ENCODE results near the gene MIR17HG.

The MIR17HG gene

DNA sequence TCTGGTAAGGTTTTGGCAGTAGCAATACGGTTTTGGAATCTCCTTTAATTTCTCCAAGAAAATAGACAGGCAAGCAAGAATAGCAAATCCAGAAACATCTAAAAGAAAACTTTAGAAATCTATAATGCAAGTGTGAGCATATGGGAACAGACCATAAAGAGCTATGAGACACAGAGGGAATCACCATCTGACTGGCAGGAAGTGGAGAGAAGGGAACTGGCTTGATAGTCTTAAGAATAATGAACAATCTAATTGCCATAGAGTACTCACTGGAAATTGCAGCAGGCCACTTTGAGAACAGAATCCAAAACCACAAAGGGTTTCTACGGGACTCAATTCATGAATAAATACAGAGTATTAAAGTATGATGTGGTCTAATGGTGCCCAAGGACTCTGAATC lies 39.6 kb upstream of the MIR17HG start:
- no peak for DNase-seq (ENCODE audit: low spot score)
- TF ChIP-seq, protein P1, sequence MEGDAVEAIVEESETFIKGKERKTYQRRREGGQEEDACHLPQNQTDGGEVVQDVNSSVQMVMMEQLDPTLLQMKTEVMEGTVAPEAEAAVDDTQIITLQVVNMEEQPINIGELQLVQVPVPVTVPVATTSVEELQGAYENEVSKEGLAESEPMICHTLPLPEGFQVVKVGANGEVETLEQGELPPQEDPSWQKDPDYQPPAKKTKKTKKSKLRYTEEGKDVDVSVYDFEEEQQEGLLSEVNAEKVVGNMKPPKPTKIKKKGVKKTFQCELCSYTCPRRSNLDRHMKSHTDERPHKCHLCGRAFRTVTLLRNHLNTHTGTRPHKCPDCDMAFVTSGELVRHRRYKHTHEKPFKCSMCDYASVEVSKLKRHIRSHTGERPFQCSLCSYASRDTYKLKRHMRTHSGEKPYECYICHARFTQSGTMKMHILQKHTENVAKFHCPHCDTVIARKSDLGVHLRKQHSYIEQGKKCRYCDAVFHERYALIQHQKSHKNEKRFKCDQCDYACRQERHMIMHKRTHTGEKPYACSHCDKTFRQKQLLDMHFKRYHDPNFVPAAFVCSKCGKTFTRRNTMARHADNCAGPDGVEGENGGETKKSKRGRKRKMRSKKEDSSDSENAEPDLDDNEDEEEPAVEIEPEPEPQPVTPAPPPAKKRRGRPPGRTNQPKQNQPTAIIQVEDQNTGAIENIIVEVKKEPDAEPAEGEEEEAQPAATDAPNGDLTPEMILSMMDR (IDR thresholded peaks at IDR 0.05; ENCODE audit: extremely low read depth, insufficient read depth, missing control alignments) = no peak
- in situ Hi-C loops (cut with MboI; ENCODE audit: low pct_unique_long_range_greater_than_20kb, low sequenced_read_pairs, unreplicated experiment) = no loop called here

DNA sequence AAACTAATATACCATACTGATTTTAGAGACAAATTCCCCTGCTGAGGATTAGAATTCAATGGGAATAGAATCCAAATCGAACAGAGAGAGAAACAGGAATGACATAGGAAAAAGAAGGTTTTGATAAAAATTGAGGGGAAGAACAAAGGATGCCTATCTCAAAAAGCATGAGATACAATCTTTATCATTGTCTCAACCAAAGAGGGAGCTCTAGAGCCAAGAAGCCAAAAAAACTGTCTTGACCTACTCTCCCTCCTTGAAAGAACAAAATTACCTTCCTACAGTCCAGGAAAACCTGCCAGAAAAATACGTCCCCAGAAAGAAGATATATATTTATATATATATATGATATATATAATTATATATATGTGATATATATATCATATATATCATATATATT lies 39.2 kb upstream of the MIR17HG start:
- no peak for DNase-seq (ENCODE audit: low spot score)
- TF ChIP-seq, protein P1 (IDR thresholded peaks at IDR 0.05; ENCODE audit: extremely low read depth, insufficient read depth, missing control alignments) = peak; percentile 53
- in situ Hi-C loops (cut with MboI; ENCODE audit: low pct_unique_long_range_greater_than_20kb, low sequenced_read_pairs, unreplicated experiment) = no loop called here

DNA sequence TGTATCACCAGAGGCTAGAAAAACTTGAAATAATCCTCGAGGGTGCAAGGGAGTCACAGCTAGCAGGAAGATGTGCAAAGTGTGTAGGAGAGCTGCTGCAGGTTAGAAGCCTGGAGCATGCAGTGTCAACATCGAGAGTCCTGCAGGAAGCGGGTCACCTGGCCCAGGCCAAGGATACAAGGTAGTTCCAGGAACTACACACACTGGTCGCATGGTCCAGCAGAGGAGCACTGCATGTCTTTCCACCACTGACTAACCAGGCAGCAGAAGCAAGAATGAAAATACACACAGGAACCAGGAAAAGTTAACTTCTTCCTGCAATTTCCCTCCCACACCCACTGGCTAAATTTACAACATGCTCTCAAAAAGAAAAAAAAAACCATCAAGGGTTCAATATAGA lies 36.0 kb upstream of the MIR17HG start:
- in situ Hi-C loops (cut with MboI; ENCODE audit: low pct_unique_long_range_greater_than_20kb, low sequenced_read_pairs, unreplicated experiment) = no loop called here

DNA sequence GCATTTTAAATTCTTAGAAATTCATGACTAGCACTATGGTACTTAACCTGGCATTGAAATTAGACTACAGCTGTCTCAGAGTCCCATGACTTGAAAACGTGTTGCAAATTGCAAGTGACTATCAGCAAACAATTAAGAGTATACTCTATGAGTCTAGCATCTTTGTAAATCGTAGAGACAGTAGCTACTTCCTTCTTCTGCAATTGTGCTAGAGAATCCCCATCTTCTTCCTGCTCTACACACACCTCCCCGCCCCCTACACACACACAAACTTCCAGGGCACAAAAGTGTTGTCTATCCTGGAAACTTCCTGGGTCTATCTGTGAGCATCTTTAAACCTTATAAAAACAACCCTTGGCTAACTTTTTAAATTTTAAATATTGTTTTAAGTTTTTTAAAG lies 35.2 kb upstream of the MIR17HG start:
- TF ChIP-seq, protein P1 (IDR thresholded peaks at IDR 0.05; ENCODE audit: extremely low read depth, insufficient read depth, missing control alignments) = no peak
- in situ Hi-C loops (cut with MboI; ENCODE audit: low pct_unique_long_range_greater_than_20kb, low sequenced_read_pairs, unreplicated experiment) = no loop called here

More for the DNA sequence above, 36.0 kb upstream of the MIR17HG start:
- TF ChIP-seq, protein P1 (IDR thresholded peaks at IDR 0.05; ENCODE audit: extremely low read depth, insufficient read depth, missing control alignments) = no peak
- no peak for DNase-seq (ENCODE audit: low spot score)

DNA sequence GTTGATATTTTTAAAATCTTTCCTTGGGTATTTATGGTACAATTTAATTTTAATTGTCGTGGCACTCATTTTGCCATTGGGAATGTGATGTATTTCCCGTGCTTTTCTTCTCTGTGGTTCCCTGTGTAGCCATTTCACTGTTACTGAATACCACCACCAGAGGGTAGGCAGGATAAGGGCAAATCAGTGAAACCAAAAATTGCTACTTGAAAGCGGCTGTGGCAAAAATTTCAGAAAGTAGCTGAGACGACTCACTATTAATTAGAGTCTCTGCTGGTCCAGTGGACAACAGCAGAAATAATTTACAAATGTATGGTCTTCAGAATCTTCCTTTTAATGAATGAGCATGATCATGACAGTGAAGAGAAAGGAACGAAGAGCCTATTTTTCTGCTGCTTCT lies 34.4 kb upstream of the MIR17HG start:
- DNase-seq (ENCODE audit: low spot score) = no peak
- TF ChIP-seq, protein P1 (IDR thresholded peaks at IDR 0.05; ENCODE audit: extremely low read depth, insufficient read depth, missing control alignments) = peak; percentile 69
- in situ Hi-C loops (cut with MboI; ENCODE audit: low pct_unique_long_range_greater_than_20kb, low sequenced_read_pairs, unreplicated experiment) = no loop called here

More for the DNA sequence above, 35.2 kb upstream of the MIR17HG start:
- DNase-seq (ENCODE audit: low spot score) = no peak

DNA sequence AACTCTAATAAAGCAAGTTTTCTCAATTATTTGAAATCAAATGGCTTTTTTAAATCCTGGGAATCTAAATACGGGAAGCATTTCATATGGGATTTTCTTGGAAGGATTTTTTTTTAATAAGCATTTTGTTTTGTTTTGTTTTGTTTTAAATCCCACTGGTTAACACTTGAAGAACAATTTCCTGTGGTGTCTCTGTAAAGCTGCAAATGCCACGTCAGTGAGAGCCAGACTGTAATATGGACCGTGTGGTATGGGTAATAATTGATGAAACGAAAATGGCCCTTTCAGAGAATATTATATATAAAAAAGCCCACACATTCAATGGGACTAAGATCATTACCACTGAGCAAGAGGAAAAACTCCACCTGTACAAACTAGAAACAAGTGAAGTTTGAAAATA lies 33.9 kb upstream of the MIR17HG start:
- TF ChIP-seq, protein P1 (IDR thresholded peaks at IDR 0.05; ENCODE audit: extremely low read depth, insufficient read depth, missing control alignments) = no peak
- in situ Hi-C loops (cut with MboI; ENCODE audit: low pct_unique_long_range_greater_than_20kb, low sequenced_read_pairs, unreplicated experiment) = no loop called here
- DNase-seq (ENCODE audit: low spot score) = no peak

DNA sequence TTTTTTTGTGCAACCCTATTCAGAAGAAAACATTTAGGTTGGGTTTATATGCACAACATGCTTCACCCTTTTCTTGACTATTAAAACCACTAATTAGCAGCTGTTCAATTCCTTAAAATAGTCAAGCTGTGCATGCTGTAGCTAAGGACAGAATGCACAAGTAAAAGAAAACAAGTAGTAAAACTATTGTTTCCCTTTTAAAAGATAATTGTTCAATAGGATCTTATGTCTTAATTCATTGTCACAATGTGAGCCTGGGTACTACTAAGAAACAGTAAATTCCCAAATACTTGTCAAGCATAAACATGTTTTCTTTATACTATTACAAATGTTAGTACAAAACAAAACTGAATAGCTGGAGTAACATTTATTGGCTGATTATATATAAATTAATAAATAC lies 32.6 kb upstream of the MIR17HG start:
- in situ Hi-C loops (cut with MboI; ENCODE audit: low pct_unique_long_range_greater_than_20kb, low sequenced_read_pairs, unreplicated experiment) = no loop called here
- no peak for DNase-seq (ENCODE audit: low spot score)
- TF ChIP-seq, protein P1 (IDR thresholded peaks at IDR 0.05; ENCODE audit: extremely low read depth, insufficient read depth, missing control alignments) = no peak

Data from GM13977 (cell line).